GM19452 (cell line): Measurements from ENCODE around the gene FAM193A.
"Not testable (repeated sequence)": the region's sequence is repeated elsewhere in the genome, so short reads cannot be mapped to it uniquely, and the experiment has no call there.

Experiments
- ATAC-seq: cut with Tn5 transposase; IDR thresholded peaks from one replicate; pipeline ENCODE4 v1.9.1; 2021; ENCODE audit not compliant: unreplicated experiment

Gene FAM193A

DNA sequence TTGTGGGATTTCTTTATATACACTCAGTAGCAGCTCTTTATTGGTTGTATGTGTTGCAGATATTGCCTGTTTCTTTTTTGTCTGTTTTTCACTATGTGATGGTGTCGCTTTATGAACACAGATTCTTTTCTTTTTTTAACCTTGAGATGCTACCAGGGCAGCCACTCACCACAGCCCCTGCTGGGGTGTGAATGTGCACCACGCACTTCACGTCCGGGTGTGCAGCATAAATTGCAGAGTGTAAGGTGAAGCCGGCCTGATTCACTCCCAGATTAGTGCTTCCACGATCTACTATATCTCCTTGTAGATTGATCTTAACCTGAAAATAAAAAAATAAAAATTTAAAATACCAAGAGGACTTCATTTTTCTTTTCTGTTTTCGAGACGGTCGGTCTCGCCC lies 71.4 kb downstream of the FAM193A start:
- no peak for ATAC-seq

DNA sequence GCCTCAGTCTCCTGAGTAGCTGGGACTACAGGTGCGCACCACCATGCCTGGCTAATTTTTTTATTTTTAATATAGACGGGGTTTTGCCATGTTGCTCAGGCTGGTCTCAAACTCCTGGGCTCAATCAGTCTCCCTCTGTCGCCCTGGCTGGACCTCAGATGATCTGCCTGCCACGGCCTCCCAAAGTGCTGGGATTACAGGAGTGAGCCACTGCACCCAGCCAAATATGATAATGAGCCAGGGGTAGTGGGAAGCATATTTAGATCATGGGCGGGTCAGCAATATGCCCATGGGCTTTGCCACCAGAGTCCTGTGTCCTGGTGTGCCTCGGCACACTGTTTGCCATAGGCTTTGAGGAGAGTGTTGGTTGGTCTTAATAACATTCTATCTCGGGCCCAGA lies 71.8 kb downstream of the FAM193A start:
- ATAC-seq, result no peak

DNA sequence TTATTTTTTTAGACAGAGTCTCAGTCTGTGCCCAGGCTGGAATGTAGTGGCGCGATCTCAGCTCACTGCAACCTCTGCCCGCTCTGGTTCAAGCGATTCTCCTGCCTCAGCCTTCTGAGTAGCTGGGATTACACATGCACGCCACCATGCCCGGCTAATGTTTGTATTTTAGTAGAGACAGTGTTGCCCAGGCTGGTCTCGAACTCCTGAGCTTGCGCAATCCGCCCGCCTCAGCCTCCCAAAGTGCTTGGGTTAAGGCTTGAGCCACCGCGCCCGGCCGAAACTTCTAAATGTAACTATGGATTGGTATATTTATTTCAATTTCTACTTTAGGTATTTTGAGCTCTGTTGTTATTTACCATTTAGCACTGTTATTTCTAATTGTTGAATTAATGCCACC lies 79.4 kb downstream of the FAM193A start:
- no peak for ATAC-seq

DNA sequence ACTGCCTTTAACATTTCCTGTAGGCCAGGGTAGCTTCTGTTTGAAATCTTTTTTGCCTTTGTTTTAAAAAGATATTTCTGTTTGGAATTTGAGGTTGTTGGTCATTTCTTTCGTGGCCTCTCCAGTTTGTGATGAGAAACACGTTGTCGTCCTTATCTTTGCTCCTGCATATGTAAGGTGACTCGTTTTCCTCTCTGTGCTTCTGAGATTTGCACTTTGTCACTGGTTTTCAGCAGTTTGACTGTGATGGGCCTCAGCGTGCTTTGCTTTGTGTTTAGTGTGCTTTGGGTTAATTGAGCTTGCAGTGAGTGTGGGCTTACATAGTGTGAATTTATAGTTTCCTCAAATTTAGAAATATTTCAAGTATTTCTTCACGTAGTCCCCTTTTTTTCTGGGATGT lies 81.5 kb downstream of the FAM193A start:
- ATAC-seq, result no peak

DNA sequence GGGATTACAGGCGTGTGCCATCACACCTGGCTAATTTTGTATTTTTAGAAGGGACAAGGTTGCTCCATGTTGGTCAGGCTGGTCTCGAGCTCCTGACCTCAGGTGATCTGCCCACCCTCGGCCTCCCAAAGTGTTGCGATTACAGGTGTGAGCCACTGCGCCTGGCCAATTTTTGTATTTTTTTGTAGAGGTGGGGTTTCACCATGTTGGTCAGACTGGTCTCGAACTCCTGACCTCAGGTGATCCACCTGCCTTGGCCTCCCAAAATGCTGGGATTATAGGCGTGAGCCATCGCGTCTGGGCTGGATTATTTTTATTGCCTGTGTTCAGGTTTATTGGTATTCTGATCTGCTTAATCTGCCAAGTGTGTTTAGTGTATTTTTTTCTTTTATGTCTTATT lies 82.3 kb downstream of the FAM193A start:
- not testable (repeated sequence) for ATAC-seq

DNA sequence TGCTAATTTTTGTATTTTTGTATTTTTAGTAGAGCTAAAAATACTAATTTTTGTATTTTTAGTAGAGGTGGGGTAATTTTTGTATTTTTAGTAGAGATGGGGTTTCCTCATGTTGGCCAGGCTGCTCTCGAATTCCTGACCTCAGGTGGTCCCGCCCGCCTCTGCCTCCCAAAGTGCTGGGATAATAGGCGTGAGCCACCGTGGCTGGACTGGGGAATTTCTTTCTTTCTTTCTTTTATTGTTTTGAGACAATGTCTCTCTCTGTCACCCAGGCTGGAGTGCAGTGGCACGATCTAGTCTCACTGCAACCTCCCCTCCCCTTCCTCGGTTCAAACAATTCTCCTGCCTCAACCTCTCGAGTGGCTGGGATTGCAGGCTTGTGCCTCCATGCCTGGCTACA lies 83.0 kb downstream of the FAM193A start:
- ATAC-seq, result no peak

DNA sequence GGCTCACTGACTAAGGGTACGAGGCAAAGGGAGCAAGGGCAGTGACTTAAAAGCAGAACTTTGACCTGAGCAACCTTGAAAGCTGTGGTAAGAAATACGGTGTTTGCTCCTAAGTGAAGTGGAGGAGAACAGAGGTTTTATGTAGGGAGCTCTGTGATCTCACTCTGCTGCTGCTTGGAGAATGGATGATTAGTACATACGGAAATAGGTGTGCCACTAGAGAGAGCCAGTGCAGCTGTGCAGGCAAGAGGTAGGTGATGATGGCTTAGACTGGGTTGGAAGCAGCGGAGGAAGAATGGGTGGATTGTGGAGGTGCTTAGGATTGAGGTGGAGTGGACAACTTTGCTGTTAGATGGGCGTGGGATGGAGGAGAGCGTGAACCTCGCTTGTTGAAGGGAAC lies 85.0 kb downstream of the FAM193A start:
- no peak for ATAC-seq

DNA sequence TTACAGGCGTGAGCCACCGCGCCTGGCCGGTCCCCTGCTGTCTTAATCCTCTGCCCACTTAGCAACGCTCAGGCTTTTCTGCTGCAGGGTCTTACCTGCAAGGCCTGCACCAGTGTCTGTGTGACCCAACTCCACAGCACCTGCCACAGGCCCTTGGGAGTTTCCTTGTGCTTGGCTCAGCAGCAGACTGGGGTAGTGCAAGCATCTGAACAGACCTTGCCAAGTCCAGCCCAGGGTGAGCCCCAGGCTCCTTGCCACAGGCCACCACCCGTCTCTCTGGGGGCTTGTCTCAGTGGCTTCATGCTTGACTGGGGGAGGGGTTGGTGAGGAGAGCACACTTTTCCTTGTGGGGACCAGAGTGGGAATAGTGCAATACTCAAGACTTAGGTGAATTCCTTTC lies 87.0 kb downstream of the FAM193A start:
- ATAC-seq, result no peak

DNA sequence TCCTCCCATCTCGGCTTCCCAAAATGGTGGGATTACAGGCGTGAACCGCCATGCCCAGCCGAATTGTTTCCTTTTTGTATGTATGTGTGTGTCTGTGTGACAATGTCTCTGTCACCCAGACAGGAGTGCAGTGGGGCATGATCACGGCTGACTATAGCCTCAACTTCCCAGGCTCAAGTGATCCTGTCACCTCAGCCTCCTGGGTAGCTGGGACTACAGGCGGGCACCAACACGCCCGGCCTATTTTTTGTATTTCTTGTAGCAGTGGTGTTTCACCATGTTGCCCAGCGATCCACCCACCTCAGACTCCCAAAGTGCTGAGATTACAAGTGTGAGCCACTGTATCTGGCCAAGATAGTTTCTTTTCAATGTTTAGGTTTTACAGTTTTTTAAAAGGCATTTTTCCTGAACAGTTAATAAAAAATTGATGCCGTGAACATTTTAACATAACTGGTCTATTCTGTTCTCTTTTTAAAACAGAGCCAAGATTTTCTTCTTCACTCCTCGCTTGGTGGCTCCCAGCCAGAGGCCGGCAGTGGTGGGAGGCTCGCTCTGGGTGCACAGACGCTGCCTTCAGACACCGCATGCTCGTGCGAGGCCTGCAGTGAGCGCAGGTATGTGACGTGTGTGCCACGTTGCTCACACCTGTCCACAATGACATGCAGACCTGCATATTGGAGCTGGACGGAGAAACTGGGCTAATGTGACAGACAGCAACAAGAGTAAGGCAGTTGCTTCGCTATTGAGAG lies 88.5 kb downstream of the FAM193A start:
- no peak for ATAC-seq

DNA sequence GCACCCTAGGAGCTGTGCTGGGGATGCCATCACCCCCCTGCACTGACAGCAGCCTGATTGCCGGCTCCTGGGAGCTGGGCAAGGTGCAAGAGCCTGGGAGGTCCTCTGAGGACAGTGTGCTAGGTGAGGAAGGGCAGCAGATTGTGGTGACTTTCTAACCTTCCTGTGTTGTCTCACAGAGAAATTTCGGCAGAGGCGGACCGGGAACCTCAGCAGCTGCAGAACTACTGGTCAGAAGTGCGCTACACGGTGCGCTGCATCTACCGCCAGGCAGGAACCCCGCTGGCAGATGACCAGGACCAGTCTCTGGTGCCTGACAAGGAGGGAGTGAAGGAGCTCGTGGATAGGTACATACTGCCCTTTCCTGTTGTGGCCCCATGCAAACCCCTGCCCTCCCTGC lies 89.8 kb downstream of the FAM193A start:
- no peak for ATAC-seq

DNA sequence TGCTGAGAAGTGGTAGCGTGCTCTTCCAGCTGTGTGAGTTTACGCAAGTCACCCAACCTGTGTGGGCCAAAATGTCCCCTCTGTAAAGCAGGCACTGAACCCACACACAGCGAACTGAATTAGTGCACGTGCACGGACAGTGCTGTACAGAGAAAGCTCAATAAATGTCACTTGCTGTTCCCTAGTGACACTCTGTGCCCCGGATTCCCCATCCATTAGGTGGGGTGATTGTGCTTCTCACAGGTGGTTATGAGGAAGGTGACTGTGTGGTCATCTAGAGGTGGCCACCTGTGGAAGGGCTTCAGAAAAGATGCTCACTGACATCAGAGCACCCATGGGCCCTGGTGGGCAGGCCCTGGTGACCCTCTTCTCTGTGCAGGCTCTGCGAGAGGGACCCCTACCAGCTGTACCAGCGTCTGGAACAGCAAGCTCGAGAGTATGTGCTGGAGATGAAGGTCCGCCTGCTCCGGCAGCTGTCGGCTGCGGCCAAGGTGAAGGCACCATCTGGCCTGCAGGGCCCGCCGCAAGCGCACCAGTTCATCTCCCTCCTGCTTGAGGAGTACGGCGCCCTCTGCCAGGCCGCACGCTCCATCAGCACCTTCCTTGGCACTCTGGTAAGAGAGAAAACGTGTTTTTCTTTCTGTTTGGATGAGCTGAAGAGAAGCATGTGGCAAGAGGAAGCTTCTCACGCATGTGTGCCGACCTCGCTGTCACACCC lies 94.3 kb downstream of the FAM193A start:
- no peak for ATAC-seq

DNA sequence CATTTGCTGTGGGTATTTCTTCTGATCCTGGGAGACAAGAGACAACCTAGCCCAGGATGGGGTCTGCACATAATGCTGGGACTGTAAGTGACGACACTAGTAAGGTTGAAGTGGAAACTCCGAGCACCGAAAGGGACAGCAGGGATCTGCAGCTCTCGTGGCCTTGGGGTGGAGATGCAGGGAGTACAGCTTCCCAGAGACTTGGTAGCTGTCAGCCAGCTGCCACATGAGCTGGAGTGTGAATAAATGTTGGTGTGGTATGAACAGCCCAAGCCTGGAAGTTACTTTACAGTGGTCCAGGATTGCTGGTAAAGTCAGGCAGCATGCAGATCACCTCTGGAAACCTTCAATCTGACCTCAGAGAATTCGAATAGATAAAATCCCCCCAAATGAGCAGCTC lies 97.6 kb downstream of the FAM193A start:
- ATAC-seq, result no peak

DNA sequence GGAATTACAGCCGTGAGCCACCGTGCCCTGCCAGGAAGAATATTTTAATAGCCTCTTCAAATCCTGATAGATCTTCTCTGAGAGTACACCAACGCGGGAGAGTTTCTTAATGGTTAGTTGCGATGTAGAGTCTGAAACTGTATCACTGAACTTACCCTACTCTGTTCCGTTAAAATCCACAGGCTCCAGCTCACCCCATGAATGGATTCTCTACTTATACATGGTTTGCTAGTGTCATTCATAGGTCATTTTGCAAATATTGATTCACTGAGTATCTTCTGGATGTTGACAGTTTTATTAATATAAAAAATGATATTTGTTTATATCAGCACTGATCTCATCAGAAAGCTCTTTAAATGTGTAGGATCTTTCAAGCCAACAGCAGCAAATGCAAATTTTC lies 99.9 kb downstream of the FAM193A start:
- ATAC-seq, result no peak

DNA sequence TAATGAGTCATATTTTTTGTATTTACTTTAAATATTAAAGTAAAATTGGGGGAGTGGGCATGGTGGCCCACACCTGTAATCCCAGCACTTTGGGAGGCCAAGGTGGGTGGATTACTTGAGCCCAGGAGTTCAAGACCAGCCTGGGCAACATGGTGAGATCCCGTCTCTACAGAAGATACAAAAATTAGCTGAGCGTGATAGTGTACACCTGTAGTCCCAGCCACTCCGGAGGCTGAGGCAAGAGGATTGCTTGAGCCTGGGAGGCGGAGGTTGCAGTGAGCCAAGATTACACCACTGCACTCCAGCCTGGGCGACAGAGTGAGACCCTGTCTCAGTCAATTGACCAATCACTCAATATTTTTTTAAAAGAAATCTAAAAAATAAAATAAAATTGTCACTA lies 100.5 kb downstream of the FAM193A start:
- ATAC-seq, result not testable (repeated sequence)

DNA sequence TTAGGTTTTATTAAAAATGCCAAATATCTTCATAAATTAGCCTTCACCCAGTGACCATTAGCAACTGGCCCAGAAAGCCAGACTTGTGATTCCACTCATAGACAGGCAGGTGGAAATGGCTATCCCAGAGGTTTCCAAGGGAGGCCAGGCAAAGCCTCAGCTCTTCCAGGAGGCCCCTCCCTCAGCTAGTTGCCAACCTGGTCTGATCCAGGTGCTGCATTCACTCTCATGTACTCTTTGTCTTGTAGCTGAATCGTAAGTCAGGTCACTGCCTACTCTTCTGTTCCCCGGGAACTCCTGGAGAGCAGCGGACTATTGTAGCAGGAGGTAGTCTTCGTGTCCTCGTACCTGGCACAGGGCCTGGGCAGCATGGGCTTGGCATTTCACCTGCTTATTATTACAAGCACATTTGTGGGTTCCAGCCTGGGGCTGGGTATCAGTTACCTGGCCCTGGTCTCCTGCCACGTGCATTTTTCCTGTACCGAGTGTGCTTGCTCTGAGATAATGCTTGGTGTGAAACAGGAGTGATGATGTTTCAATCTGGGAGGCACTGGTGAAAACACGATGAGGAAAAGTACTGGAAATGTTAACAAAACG lies 101.6 kb downstream of the FAM193A start:
- no peak for ATAC-seq

DNA sequence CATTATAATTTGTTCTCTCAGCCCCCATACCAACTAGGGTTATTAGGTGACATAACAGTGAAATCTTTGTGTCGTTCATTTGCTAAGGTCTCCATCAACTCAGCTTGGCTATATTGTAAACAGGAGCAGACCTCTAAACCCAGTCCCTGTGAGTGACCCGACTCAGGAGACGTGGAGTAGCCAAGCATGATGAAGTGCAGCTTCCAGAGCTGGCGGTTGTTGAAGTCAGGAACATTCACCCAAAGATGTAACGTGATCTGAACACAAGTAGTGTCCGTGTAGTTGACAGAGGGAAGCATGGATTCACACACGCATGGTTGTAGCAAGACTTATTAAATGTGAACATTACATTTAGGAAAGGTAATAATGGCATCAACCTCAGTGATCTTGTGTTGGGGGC lies 102.3 kb downstream of the FAM193A start:
- ATAC-seq, result no peak

DNA sequence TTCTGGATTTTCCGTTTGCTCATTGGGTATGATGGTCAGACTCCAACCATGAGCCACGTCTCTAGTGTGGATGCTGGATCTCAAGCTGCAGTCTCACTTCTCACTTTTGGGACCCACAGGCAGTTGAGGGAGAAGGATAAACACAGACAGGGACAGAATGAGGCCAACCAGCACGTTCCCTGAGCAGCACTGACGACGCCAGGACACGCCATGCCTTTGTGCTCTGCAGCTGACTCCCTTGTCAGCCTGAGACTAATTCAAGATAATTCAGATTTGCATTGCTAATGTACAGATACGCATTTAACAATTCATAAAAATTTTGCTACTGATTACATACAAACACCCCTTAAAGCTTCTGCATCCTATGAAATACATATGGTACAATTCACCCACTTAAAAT lies 106.5 kb downstream of the FAM193A start:
- ATAC-seq, result no peak

DNA sequence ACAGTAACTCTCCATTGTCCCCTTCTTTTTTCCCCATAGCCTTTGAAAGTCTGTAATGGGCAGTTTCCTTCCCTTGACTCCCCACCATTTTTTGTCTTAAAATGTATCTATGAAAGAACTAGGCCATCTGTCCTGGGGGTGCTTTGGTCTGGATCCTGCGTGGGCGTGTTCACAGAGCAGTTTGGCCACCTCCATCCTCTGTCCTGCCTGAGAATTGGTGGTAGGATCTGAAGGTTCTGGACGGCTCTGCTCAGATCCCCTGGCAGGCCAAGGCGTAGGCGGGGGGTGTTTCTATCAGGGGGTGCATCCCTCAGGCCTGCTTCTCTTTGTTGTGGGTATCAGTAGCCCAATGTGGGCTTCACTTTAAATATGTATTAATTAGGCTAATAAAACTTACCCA lies 107.1 kb downstream of the FAM193A start:
- ATAC-seq, result no peak

DNA sequence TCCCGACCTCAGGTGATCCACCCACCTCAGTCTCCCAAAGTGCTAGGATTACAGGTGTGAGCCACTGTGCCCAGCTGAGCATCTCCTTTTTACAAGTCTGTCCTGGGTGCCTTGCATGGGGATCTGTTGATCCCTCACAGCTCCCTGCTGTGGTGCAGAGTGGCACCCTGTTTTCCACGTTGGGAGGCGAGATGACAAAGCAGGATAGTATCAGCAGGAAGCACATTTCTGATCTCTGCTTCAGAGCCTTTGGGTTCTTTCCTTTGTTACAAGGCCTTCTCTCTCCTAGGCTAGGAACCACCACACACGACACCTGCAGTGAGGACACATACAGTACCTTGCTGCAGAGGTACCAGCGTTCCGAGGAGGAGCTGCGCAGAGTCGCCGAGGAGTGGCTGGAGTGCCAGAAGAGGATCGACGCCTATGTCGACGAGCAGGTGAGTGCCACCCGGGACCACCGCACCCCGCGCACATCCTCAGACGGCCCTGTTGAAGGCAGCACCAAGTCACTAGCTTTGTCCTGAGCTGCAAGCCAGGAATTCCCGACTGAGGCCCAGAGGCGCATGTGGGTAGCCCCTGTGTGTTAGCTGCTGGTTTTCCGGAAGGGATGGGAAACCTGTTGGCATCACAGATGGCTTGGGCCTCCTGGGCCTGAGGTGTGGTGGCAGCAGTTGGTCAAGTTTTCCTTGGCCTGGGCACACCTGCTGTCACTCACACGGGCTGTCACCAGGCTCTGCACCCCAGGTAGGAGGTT lies 110.1 kb downstream of the FAM193A start:
- no peak for ATAC-seq

DNA sequence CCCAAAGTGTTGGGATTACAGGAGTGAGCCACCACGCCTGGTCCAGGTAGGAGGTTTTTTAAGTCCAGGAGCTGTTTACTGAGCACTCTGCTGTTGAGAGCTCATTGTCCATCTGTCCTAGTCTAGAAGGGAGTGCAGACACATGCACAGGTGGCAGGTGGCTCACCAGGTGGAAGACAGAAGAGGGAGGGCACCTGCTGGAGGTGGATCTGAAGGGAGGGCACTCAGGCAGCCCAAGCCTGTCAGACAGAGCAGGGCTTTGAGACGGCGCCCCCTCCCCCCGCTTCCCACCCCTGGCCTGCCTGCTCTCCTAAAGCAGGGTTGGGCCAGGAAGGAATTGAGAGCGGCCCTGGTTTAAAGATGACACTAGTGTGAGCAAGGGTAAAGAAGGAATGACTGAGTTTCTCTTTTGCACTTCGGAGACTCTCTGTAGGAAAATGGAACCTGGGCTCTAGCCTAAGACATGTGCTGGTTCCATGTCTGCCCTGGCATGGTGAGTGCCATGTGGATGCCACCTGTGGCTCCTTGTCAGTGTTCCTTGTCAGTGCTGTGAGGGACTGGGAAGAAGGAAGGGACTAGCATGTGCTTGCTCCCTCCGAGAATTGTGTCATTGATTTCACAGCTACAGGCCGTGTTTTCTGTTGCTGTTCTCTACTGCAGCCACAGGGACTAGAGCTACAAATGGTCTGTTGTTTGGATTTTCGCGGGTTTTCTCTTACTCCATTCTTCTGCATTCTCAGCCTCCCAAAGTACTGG lies 111.1 kb downstream of the FAM193A start:
- ATAC-seq, result no peak
